Dendritic cell treated with granulocyte-macrophage colony-stimulating factor and Interleukin-4, amounts not matched to agents 40 ng/mL and 50 ng/mL, for 4 days (primary cell): Measurements from ENCODE around the gene ZNF575.
"Not testable (repeated sequence)": the region's sequence is repeated elsewhere in the genome, so short reads cannot be mapped to it uniquely, and the experiment has no call there.

Experiments
- H3K27ac Mint-ChIP-seq: one replicate; pipeline ENCODE4 v1.8.0; 2022; ENCODE audit warnings: mild to moderate bottlenecking, mixed read lengths
- H3K27me3 Mint-ChIP-seq: one replicate; pipeline ENCODE4 v1.8.0; 2022; ENCODE audit warnings: mild to moderate bottlenecking, mixed read lengths
- H3K36me3 Mint-ChIP-seq: one replicate; pipeline ENCODE4 v1.8.0; 2022; ENCODE audit warnings: low read depth, mixed read lengths
- H3K4me1 Mint-ChIP-seq: one replicate; pipeline ENCODE4 v1.8.0; 2022; ENCODE audit warnings: low read depth, mixed read lengths
- H3K4me3 Mint-ChIP-seq: one replicate; pipeline ENCODE4 v1.8.0; 2022; ENCODE audit warnings: mild to moderate bottlenecking, moderate library complexity, mixed read lengths
- H3K9me3 Mint-ChIP-seq: one replicate; pipeline ENCODE4 v1.8.0; 2022; ENCODE audit warnings: mixed read lengths
- intact Hi-C: fragments of 100-400 bp; cut with micrococcal nuclease; formaldehyde crosslinking; loops from one replicate; pipeline ENCODE4 v1.15.0; 2022

The ZNF575 gene

GRCh38 chr19:43541920-43542650, 9.1 kb downstream of the ZNF575 start:
- Mint-ChIP-seq H3K9me3 (no peaks in the 10 kb centered on the region), H3K4me3 (no peak overlapping the region), H3K27ac (no peak overlapping the region), H3K27me3 (no peaks in the 10 kb centered on the region), H3K4me1 (no peaks in the 10 kb centered on the region), H3K36me3 (peaks cover 97% of the 10 kb centered on the region)
- intact Hi-C loops = no loop called here

- Mint-ChIP-seq H3K4me3 (no peak overlapping the region), H3K27me3 (no peaks in the 10 kb centered on the region), H3K9me3 (no peaks in the 10 kb centered on the region), H3K36me3 (peaks cover 90% of the 10 kb centered on the region), H3K27ac (no peak overlapping the region), H3K4me1 (no peaks in the 10 kb centered on the region)
- intact Hi-C loops = no loop called here
Measured at GRCh38 chr19:43544077-43544476, 11.1 kb downstream of the ZNF575 start.

GRCh38 chr19:43545276-43545675, 12.3 kb downstream of the ZNF575 start:
- no peaks in the 10 kb centered on the region for H3K4me1 Mint-ChIP-seq
- no peak overlapping the region for H3K4me3 Mint-ChIP-seq
- intact Hi-C loops = no loop called here
- no peaks in the 10 kb centered on the region for H3K27me3 Mint-ChIP-seq
- no peaks in the 10 kb centered on the region for H3K9me3 Mint-ChIP-seq
- H3K36me3 Mint-ChIP-seq = peaks cover 85% of the 10 kb centered on the region
- H3K27ac Mint-ChIP-seq = no peak overlapping the region

DNA sequence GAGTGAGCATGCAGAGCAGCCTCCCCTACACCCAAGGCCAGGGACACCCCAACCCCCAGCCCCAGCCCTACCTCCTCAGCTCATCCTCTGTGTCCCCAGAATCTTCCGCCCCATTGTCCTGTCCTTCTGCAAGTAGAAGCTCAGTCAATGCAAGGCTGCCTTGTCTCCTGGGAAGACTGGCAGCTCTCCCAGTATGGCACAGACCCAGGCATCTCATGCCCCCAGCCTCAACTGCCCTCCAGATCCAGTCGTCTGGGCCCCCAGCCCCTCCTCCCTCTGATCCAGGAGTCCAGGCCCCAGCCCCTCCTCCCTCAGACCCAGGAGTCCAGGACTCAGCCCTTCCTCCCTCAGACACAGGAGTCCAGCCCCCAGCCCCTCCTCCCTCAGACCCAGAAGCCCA, 13.0 kb downstream of the ZNF575 start:
- H3K27ac Mint-ChIP-seq = no peak overlapping the region
- H3K27me3 Mint-ChIP-seq = no peaks in the 10 kb centered on the region
- H3K4me1 Mint-ChIP-seq = no peaks in the 10 kb centered on the region
- no peaks in the 10 kb centered on the region for H3K9me3 Mint-ChIP-seq
- peaks cover 85% of the 10 kb centered on the region for H3K36me3 Mint-ChIP-seq
- intact Hi-C loops = no loop called here
- no peak overlapping the region for H3K4me3 Mint-ChIP-seq

DNA sequence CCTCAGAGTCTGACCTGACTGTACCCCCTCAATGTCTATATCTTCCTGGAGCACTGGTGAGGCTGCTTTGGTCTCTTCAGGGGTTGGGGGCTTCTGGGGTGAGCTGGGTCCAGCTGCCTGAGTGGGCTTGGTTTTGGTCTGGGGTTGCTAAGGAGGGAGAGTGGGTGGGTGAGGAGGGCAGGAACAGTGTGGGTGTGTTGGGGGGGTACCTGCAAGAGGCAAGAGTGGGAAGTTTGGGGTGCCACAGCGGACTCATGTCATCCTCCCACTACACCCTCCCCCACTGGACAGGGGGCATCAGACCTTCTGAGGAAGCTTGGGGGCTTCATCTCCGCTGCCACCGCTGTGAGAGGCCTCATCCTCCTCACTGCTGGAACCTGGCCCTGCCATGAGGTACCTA, 13.6 kb downstream of the ZNF575 start:
- Mint-ChIP-seq H3K4me3 (no peak overlapping the region), H3K27ac (no peak overlapping the region), H3K9me3 (no peaks in the 10 kb centered on the region), H3K4me1 (no peaks in the 10 kb centered on the region), H3K36me3 (peaks cover 85% of the 10 kb centered on the region), H3K27me3 (no peaks in the 10 kb centered on the region)
- intact Hi-C loops = no loop called here

- intact Hi-C loops, H3K27ac Mint-ChIP-seq, H3K4me3 Mint-ChIP-seq, H3K9me3 Mint-ChIP-seq, H3K27me3 Mint-ChIP-seq, H3K4me1 Mint-ChIP-seq: not testable (repeated sequence)
- H3K36me3 Mint-ChIP-seq = peaks cover 88% of the 10 kb centered on the region
Measured at GRCh38 chr19:43547926-43548325, 14.9 kb downstream of the ZNF575 start.

- Mint-ChIP-seq H3K4me1 (no peaks in the 10 kb centered on the region), H3K9me3 (no peaks in the 10 kb centered on the region), H3K4me3 (no peak overlapping the region), H3K27ac (no peak overlapping the region), H3K36me3 (peaks cover 88% of the 10 kb centered on the region), H3K27me3 (no peaks in the 10 kb centered on the region)
- intact Hi-C loops = no loop called here
Measured at GRCh38 chr19:43548706-43549105, 15.7 kb downstream of the ZNF575 start.

- peaks cover 5% of the 10 kb centered on the region for H3K4me1 Mint-ChIP-seq
Measured at GRCh38 chr19:43551399-43552197, 18.6 kb downstream of the ZNF575 start.

GRCh38 chr19:43552198-43552450, 19.1 kb downstream of the ZNF575 start:
- Mint-ChIP-seq H3K4me3 (no peak overlapping the region), H3K4me1 (peaks cover 5% of the 10 kb centered on the region), H3K36me3 (peaks cover 87% of the 10 kb centered on the region), H3K27ac (no peak overlapping the region), H3K27me3 (no peaks in the 10 kb centered on the region), H3K9me3 (no peaks in the 10 kb centered on the region)
- intact Hi-C loops = loop anchor here (10.0 kb wide), 1 partner anchor 93 kb away; no protein-coding TSS in a partner anchor

More at GRCh38 chr19:43551399-43552197, 18.6 kb downstream of the ZNF575 start:
- H3K36me3 Mint-ChIP-seq = peaks cover 88% of the 10 kb centered on the region
- H3K4me3 Mint-ChIP-seq = no peak overlapping the region
- H3K27me3 Mint-ChIP-seq = no peaks in the 10 kb centered on the region
- intact Hi-C loops = loop anchor here (10.0 kb wide), 1 partner anchor 93 kb away; no protein-coding TSS in a partner anchor
- no peak overlapping the region for H3K27ac Mint-ChIP-seq
- no peaks in the 10 kb centered on the region for H3K9me3 Mint-ChIP-seq

DNA sequence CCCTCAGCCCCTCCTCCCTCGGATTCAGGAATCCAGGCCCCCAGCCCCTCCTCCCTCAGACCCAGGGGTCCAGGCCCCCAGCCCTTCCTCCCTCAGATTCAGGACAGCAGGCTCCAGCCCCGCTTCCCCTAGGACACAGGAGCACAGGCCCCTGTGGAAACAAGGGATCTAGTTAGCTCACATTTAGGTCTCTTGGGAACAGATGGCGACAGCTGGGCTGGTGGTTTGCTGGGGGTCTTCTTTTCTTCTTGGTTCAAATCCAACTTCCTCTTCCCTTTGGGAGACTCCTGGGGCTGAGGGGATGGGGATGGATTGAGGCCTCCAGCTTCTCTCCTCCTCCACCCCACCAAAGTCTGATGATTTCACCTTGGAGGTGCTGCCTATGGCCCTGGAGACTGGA, 19.6 kb downstream of the ZNF575 start:
- no peak overlapping the region for H3K27ac Mint-ChIP-seq
- H3K9me3 Mint-ChIP-seq = no peaks in the 10 kb centered on the region
- intact Hi-C loops = loop anchor here (10.0 kb wide), 1 partner anchor 92 kb away; no protein-coding TSS in a partner anchor
- H3K36me3 Mint-ChIP-seq = peaks cover 87% of the 10 kb centered on the region
- peaks cover 5% of the 10 kb centered on the region for H3K4me1 Mint-ChIP-seq
- H3K4me3 Mint-ChIP-seq = no peak overlapping the region
- H3K27me3 Mint-ChIP-seq = no peaks in the 10 kb centered on the region

- no peaks in the 10 kb centered on the region for H3K9me3 Mint-ChIP-seq
- intact Hi-C loops = loop anchor here (10.0 kb wide), 1 partner anchor 91 kb away; no protein-coding TSS in a partner anchor
- H3K27ac Mint-ChIP-seq = no peak overlapping the region
- no peaks in the 10 kb centered on the region for H3K27me3 Mint-ChIP-seq
- peaks cover 90% of the 10 kb centered on the region for H3K36me3 Mint-ChIP-seq
- no peak overlapping the region for H3K4me3 Mint-ChIP-seq
- H3K4me1 Mint-ChIP-seq = peaks cover 5% of the 10 kb centered on the region
Measured at GRCh38 chr19:43553656-43554055, 20.7 kb downstream of the ZNF575 start.

DNA sequence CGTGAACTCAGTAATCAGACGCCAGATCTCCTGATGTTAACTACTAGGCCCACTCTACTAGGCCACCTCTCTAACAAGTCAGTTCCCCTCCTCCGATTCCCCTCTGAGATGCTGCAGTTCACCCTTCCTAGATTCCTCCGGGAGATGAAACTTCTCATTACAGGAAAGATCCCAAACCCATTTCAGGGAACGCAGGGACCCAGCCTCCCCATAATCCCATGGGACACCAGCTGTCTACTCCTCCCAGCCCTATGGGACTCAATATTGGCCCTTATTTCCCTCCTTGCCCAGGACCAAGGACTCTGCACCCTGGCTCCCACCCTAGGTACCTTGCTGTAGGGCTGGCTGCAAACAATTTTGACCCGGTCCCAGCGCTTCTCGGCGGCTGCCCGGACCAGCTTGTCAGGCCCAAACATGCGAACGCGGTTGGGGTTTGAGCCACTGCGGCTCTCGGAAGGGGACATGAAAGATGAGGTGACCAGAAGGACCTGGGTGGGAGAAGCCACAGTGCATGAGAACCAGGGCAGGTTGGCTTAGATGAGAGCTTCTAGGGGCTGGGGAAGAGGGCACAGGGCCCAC, 21.4 kb downstream of the ZNF575 start:
- Mint-ChIP-seq H3K27ac (no peak overlapping the region), H3K4me1 (peaks cover 5% of the 10 kb centered on the region), H3K9me3 (no peaks in the 10 kb centered on the region), H3K36me3 (peaks cover 90% of the 10 kb centered on the region), H3K4me3 (no peak overlapping the region), H3K27me3 (no peaks in the 10 kb centered on the region)
- intact Hi-C loops = loop anchor here (10.0 kb wide), 1 partner anchor 90 kb away; no protein-coding TSS in a partner anchor

GRCh38 chr19:43555185-43555770, 22.3 kb downstream of the ZNF575 start:
- Mint-ChIP-seq H3K9me3 (no peaks in the 10 kb centered on the region), H3K36me3 (peaks cover 91% of the 10 kb centered on the region), H3K4me1 (peaks cover 5% of the 10 kb centered on the region), H3K27ac (no peak overlapping the region), H3K27me3 (no peaks in the 10 kb centered on the region), H3K4me3 (no peak overlapping the region)
- intact Hi-C loops = loop anchor here (10.0 kb wide), 1 partner anchor 90 kb away; no protein-coding TSS in a partner anchor

GRCh38 chr19:43560687-43561086, 27.7 kb downstream of the ZNF575 start:
- H3K27me3 Mint-ChIP-seq = no peaks in the 10 kb centered on the region
- peaks cover 28% of the 10 kb centered on the region for H3K4me1 Mint-ChIP-seq
- no peak overlapping the region for H3K27ac Mint-ChIP-seq
- intact Hi-C loops = loop anchor here (5.0 kb wide), 1 partner anchor 37 kb away; the partner anchor contains the start of genes IRGQ and ZNF576
- H3K36me3 Mint-ChIP-seq = peaks cover 65% of the 10 kb centered on the region
- H3K4me3 Mint-ChIP-seq = no peak overlapping the region
- no peaks in the 10 kb centered on the region for H3K9me3 Mint-ChIP-seq
